Testis (tissue), 3 donors: ENCODE data around the gene ITIH1. TPM values are rescaled to one million over a fixed set of nuclear protein-coding genes. Genes with fewer than 3 reads are reported as not detected.

Source experiments
- DNase-seq: peaks from one replicate; pipeline ENCODE4 v3.0.0-alpha.2; 2019
- H3K27ac ChIP-seq, 2 donors: fragments of 200-600 bp; sonication (generic); one replicate each; pipeline ENCODE4 v1.5.1; 2019
- H3K27me3 ChIP-seq: fragments of 200-600 bp; sonication (generic); one replicate; pipeline ENCODE4 v1.5.1; 2019
- H3K36me3 ChIP-seq: fragments of 200-600 bp; sonication (generic); one replicate; pipeline ENCODE4 v1.5.1; 2017; ENCODE audit warnings: low read depth; ENCODE audit errors: missing control alignments
- H3K4me1 ChIP-seq: fragments of 200-600 bp; sonication (generic); one replicate; pipeline ENCODE4 v1.5.1; 2019
- H3K4me3 ChIP-seq, 2 donors: fragments of 200-600 bp; sonication (generic); one replicate each; pipeline ENCODE4 v1.5.1; 2017 to 2019
- H3K9me3 ChIP-seq: fragments of 200-600 bp; sonication (generic); one replicate; pipeline ENCODE4 v1.5.1; 2017
- POLR2A ChIP-seq: fragments of 450-650 bp; IDR thresholded peaks from one replicate; pipeline ENCODE4 v1.6.1; 2017; ENCODE audit warnings: antibody characterized with exemption, mild to moderate bottlenecking, moderate library complexity
- WGBS, 2 donors: methylation state at CpG; one replicate each; pipeline ENCODE4 v1.1.5; 2018; 5-methylcytosine and 5-hydroxymethylcytosine counted together
- intact Hi-C: fragments of 100-400 bp; cut with DNase I; formaldehyde crosslinking; loops from one replicate; pipeline ENCODE4 v1.15.1; 2023; ENCODE audit warnings: low total_unique reads
- polyA plus RNA-seq: library from polyadenylated mRNA; stranded (reverse); fragments of 350-450 nt; fragmentation: Illumina TruSeq; extraction: RNeasy Lipid Tissue Mini Kit (QIAGEN cat#74804); gene quantifications from one replicate; pipeline ENCODE4 v1.2.3, GENCODE V29; 2014; ENCODE audit warnings: low read depth, low replicate concordance; ENCODE audit not compliant: insufficient read depth
- total RNA-seq, 2 donors: library from RNA; depleted of rRNA; stranded (reverse); fragments of >200 nt; gene quantifications; one replicate each; pipeline ENCODE4 v1.2.3, GENCODE V29; 2016
- TF ChIP-seq, protein P1 (sequence below), 3 experiments: fragments of 450-650 bp in 2 of 3; fragments of 200-600 bp in 1 of 3; sonication (generic) in 1 of 3; IDR thresholded peaks; one replicate each; pipeline ENCODE4 v1.5.1; 2016 to 2019; ENCODE audit warnings: antibody characterized with exemption in 3 of 3, mild to moderate bottlenecking in 2 of 3, moderate library complexity in 1 of 3

ITIH1 gene
- total and polyA plus RNA-seq, 3 donors from 2014 or later = 1.8 to 3.5 (median 2.9) TPM

GRCh38 chr3:52795298-52795900 lies 18.0 kb downstream of the ITIH1 start:
- no peak overlapping the region for H3K27ac ChIP-seq
- no peak for DNase-seq
- no peaks in the 10 kb centered on the region for H3K9me3 ChIP-seq
- intact Hi-C loops = no loop called here
- H3K4me1 ChIP-seq = no peaks in the 10 kb centered on the region
- 51% methylated on average over 7 to 9 of the region's 9 CpGs for WGBS, 2 donors
- H3K4me3 ChIP-seq = no peak overlapping the region
- H3K27me3 ChIP-seq = no peaks in the 10 kb centered on the region
- H3K36me3 ChIP-seq = no peaks in the 10 kb centered on the region
- TF ChIP-seq, protein P1, sequence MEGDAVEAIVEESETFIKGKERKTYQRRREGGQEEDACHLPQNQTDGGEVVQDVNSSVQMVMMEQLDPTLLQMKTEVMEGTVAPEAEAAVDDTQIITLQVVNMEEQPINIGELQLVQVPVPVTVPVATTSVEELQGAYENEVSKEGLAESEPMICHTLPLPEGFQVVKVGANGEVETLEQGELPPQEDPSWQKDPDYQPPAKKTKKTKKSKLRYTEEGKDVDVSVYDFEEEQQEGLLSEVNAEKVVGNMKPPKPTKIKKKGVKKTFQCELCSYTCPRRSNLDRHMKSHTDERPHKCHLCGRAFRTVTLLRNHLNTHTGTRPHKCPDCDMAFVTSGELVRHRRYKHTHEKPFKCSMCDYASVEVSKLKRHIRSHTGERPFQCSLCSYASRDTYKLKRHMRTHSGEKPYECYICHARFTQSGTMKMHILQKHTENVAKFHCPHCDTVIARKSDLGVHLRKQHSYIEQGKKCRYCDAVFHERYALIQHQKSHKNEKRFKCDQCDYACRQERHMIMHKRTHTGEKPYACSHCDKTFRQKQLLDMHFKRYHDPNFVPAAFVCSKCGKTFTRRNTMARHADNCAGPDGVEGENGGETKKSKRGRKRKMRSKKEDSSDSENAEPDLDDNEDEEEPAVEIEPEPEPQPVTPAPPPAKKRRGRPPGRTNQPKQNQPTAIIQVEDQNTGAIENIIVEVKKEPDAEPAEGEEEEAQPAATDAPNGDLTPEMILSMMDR (IDR thresholded peaks at IDR 0.05) = no peak
- no peak for TF ChIP-seq POLR2A

GRCh38 chr3:52796411-52796810 lies 19.0 kb downstream of the ITIH1 start:
- intact Hi-C loops = no loop called here
- TF ChIP-seq, protein P1 (IDR thresholded peaks at IDR 0.05) = no peak
- TF ChIP-seq POLR2A = no peak
- no peaks in the 10 kb centered on the region for H3K27me3 ChIP-seq
- no peak for DNase-seq
- H3K9me3 ChIP-seq = no peaks in the 10 kb centered on the region
- H3K4me3 ChIP-seq = no peak overlapping the region
- no peak overlapping the region for H3K27ac ChIP-seq
- no peaks in the 10 kb centered on the region for H3K4me1 ChIP-seq
- 87 to 96% methylated on average over 9 of the region's 9 CpGs for WGBS, 2 donors
- H3K36me3 ChIP-seq = no peaks in the 10 kb centered on the region

- Histone ChIP-seq H3K27ac (no peak overlapping the region), H3K4me3 (no peak overlapping the region), H3K4me1 (peaks cover 10% of the 10 kb centered on the region), H3K27me3 (no peaks in the 10 kb centered on the region), H3K9me3 (no peaks in the 10 kb centered on the region), H3K36me3 (no peaks in the 10 kb centered on the region)
- TF ChIP-seq, protein P1 (IDR thresholded peaks at IDR 0.05) = no peak
- no peak for TF ChIP-seq POLR2A
- WGBS, 2 donors = 72 to 79% methylated on average over 4 to 10 of the region's 10 CpGs
- intact Hi-C loops = no loop called here
- no peak for DNase-seq
These were observed 21.1 kb downstream of the ITIH1 start for GRCh38 chr3:52798376-52798977.

DNA sequence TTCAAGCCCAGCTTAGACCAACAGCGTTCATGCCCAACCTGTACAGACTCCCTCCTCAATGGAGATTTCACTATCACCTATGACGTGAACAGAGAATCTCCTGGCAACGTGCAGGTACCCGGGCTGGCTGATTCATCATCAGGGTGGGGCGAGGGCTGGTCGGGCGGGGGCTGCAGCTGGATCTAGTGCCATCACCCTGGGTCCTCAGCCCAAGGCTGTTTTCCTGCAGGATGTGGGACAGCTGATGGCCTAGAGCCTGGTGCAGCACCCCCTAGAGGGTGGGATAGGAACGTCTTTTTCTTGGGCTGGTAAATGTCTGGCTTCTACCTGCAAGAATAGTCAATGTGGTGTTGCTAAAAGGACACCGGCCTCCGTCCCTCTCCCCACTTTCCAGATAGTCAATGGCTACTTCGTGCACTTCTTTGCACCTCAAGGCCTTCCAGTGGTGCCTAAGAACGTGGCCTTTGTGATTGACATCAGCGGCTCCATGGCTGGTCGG lies 21.6 kb downstream of the ITIH1 start:
- intact Hi-C loops = no loop called here
- peak; percentile 32 for DNase-seq
- Histone ChIP-seq H3K4me3 (no peak overlapping the region), H3K9me3 (no peaks in the 10 kb centered on the region), H3K27ac (no peak overlapping the region), H3K4me1 (peaks cover 10% of the 10 kb centered on the region), H3K27me3 (no peaks in the 10 kb centered on the region), H3K36me3 (no peaks in the 10 kb centered on the region)
- TF ChIP-seq POLR2A = no peak
- TF ChIP-seq, protein P1 (IDR thresholded peaks at IDR 0.05) = peak in 2 of 3 experiments; percentile 13 to 40
- 75 to 79% methylated on average over 9 to 14 of the region's 14 CpGs for WGBS, 2 donors
